Testis (tissue), 3 donors: ENCODE measurements around the gene STX18. TPM values are rescaled to one million over a fixed set of nuclear protein-coding genes. Genes with fewer than 3 reads are reported as not detected.
"Not testable (repeated sequence)": the region's sequence is repeated elsewhere in the genome, so short reads cannot be mapped to it uniquely, and the experiment has no call there.

Experiments used
- DNase-seq: peaks from one replicate; pipeline ENCODE4 v3.0.0-alpha.2; 2019
- H3K27ac ChIP-seq, 2 donors: fragments of 200-600 bp; sonication (generic); one replicate each; pipeline ENCODE4 v1.5.1; 2019
- H3K27me3 ChIP-seq: fragments of 200-600 bp; sonication (generic); one replicate; pipeline ENCODE4 v1.5.1; 2019
- H3K36me3 ChIP-seq: fragments of 200-600 bp; sonication (generic); one replicate; pipeline ENCODE4 v1.5.1; 2017; ENCODE audit warnings: low read depth; ENCODE audit errors: missing control alignments
- H3K4me1 ChIP-seq: fragments of 200-600 bp; sonication (generic); one replicate; pipeline ENCODE4 v1.5.1; 2019
- H3K4me3 ChIP-seq, 2 donors: fragments of 200-600 bp; sonication (generic); one replicate each; pipeline ENCODE4 v1.5.1; 2017 to 2019
- H3K9me3 ChIP-seq: fragments of 200-600 bp; sonication (generic); one replicate; pipeline ENCODE4 v1.5.1; 2017
- CTCF ChIP-seq, 3 experiments: fragments of 450-650 bp in 2 of 3; fragments of 200-600 bp in 1 of 3; sonication (generic) in 1 of 3; IDR thresholded peaks; one replicate each; pipeline ENCODE4 v1.5.1; 2016 to 2019; ENCODE audit warnings: antibody characterized with exemption in 3 of 3, mild to moderate bottlenecking in 2 of 3, moderate library complexity in 1 of 3
- POLR2A ChIP-seq: fragments of 450-650 bp; IDR thresholded peaks from one replicate; pipeline ENCODE4 v1.6.1; 2017; ENCODE audit warnings: antibody characterized with exemption, mild to moderate bottlenecking, moderate library complexity
- WGBS, 2 donors: methylation state at CpG; one replicate each; pipeline ENCODE4 v1.1.5; 2018; 5-methylcytosine and 5-hydroxymethylcytosine counted together
- intact Hi-C: fragments of 100-400 bp; cut with DNase I; formaldehyde crosslinking; loops from one replicate; pipeline ENCODE4 v1.15.1; 2023; ENCODE audit warnings: low total_unique reads
- polyA plus RNA-seq: library from polyadenylated mRNA; stranded (reverse); fragments of 350-450 nt; fragmentation: Illumina TruSeq; extraction: RNeasy Lipid Tissue Mini Kit (QIAGEN cat#74804); gene quantifications from one replicate; pipeline ENCODE4 v1.2.3, GENCODE V29; 2014; ENCODE audit warnings: low read depth, low replicate concordance; ENCODE audit not compliant: insufficient read depth
- total RNA-seq, 2 donors: library from RNA; depleted of rRNA; stranded (reverse); fragments of >200 nt; gene quantifications; one replicate each; pipeline ENCODE4 v1.2.3, GENCODE V29; 2016

STX18 gene
- total and polyA plus RNA-seq, 3 donors from 2014 or later, result 53.5 to 111 (median 55.0) TPM

DNA sequence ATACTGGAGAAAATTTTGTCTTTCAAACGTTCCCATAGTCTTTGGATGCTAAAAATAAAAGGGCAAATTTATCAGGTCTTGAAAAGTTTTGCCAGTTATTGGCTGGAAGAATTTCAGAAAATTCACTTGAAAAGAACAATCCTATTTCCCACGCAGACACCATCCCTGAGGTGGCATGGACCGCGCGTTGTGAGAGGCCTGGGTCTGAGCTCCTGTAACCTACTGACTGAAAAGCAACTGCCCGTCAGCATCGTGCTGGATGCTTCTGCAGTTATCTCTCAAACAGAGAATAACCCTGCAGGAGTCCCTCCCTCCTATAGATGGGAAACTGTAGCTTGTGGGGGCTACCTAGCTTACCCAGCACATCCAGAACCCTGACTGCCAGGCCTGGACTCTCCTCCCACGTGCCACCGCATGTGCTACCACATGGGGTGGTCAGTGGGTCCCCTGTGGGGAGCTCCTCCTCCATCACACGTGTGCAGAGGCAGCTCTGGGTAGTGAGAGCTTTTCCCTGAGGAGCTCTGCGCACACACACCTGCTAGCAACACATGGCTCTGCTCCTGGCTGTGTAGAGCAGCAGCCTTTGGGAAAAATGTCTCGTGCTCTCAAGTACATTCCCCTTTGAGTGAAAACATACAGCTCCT lies 118.9 kb downstream of the STX18 start:
- no peaks in the 10 kb centered on the region for H3K36me3 ChIP-seq
- no peak for DNase-seq
- no peak overlapping the region for H3K27ac ChIP-seq
- no peaks in the 10 kb centered on the region for H3K4me1 ChIP-seq
- intact Hi-C loops, result no loop called here
- TF ChIP-seq POLR2A, result no peak
- TF ChIP-seq CTCF (IDR thresholded peaks at IDR 0.05), result no peak
- whole genome bisulfite sequencing, 2 donors, result 79 to 86% methylated on average over 11 to 12 of the region's 12 CpGs
- H3K4me3 ChIP-seq, result no peak overlapping the region
- no peaks in the 10 kb centered on the region for H3K27me3 ChIP-seq
- H3K9me3 ChIP-seq, result no peaks in the 10 kb centered on the region

- H3K27ac ChIP-seq, H3K27me3 ChIP-seq, H3K4me1 ChIP-seq, H3K36me3 ChIP-seq, H3K9me3 ChIP-seq, intact Hi-C loops, H3K4me3 ChIP-seq, DNase-seq: not testable (repeated sequence)
- WGBS, 2 donors, result 88 to 92% methylated on average over 7 of the region's 7 CpGs
Measured at GRCh38 chr4:4422117-4422516, 119.7 kb downstream of the STX18 start.

- H3K27me3 ChIP-seq, result no peaks in the 10 kb centered on the region
- no peak overlapping the region for H3K4me3 ChIP-seq
- TF ChIP-seq POLR2A (no peak), CTCF (IDR thresholded peaks at IDR 0.05) (no peak)
- no peak overlapping the region for H3K27ac ChIP-seq
- H3K4me1 ChIP-seq, result no peaks in the 10 kb centered on the region
- intact Hi-C loops, result no loop called here
- DNase-seq, result no peak
- H3K36me3 ChIP-seq, result no peaks in the 10 kb centered on the region
- no peaks in the 10 kb centered on the region for H3K9me3 ChIP-seq
- WGBS, 2 donors, result 96 to 97% methylated on average over 11 of the region's 11 CpGs
Measured at GRCh38 chr4:4421356-4421755, 120.5 kb downstream of the STX18 start.

- DNase-seq, result no peak
- H3K27me3 ChIP-seq, result no peaks in the 10 kb centered on the region
- H3K4me1 ChIP-seq, result no peaks in the 10 kb centered on the region
- intact Hi-C loops, result no loop called here
- no peak overlapping the region for H3K4me3 ChIP-seq
- no peak for TF ChIP-seq CTCF (IDR thresholded peaks at IDR 0.05)
- TF ChIP-seq POLR2A, result no peak
- whole genome bisulfite sequencing, 2 donors, result 95 to 97% methylated on average over 9 to 12 of the region's 12 CpGs
- no peaks in the 10 kb centered on the region for H3K9me3 ChIP-seq
- H3K27ac ChIP-seq, result no peak overlapping the region
- no peaks in the 10 kb centered on the region for H3K36me3 ChIP-seq
Measured at GRCh38 chr4:4420421-4420820, 121.4 kb downstream of the STX18 start.

- no peaks in the 10 kb centered on the region for H3K27me3 ChIP-seq
- no peak overlapping the region for H3K4me3 ChIP-seq
- H3K4me1 ChIP-seq, result no peaks in the 10 kb centered on the region
- no peak overlapping the region for H3K27ac ChIP-seq
- DNase-seq, result no peak
- no peaks in the 10 kb centered on the region for H3K9me3 ChIP-seq
- TF ChIP-seq POLR2A (no peak), CTCF (IDR thresholded peaks at IDR 0.05) (no peak)
- 90 to 91% methylated on average over 12 of the region's 12 CpGs for WGBS, 2 donors
- intact Hi-C loops, result no loop called here
- H3K36me3 ChIP-seq, result no peaks in the 10 kb centered on the region
Measured at GRCh38 chr4:4419896-4420295, 122.0 kb downstream of the STX18 start.
